NCI-H345 treated with DMSO at 0.1 percent for 48 hours (cell line): Measurements from ENCODE around the gene CNTNAP2.

Source experiments
- DNase-seq: peaks from one replicate; lab custom pipeline; 2025; ENCODE audit not compliant: unreplicated experiment; lab: John Stamatoyannopoulos, UW

Gene CNTNAP2

DNA sequence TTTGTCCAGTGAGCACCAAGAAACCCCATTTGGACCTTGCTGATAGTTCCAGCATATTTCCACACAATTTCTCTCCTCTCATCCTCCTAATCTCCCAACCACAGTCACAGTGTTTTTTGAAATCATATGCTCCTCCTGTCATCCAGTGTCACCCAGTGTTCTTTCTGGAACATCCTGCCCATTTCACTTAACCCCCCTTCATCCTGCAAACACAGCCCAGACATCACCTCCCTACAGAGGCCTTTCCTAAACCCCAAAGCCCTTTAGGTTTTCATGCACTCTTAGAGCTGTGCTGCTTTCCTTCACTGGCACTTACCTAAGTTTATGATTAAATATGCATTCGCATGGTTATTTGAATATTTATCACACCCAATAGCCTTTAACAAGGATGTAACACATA lies 1316.0 kb downstream of the CNTNAP2 start:
- DNase-seq = no peak

DNA sequence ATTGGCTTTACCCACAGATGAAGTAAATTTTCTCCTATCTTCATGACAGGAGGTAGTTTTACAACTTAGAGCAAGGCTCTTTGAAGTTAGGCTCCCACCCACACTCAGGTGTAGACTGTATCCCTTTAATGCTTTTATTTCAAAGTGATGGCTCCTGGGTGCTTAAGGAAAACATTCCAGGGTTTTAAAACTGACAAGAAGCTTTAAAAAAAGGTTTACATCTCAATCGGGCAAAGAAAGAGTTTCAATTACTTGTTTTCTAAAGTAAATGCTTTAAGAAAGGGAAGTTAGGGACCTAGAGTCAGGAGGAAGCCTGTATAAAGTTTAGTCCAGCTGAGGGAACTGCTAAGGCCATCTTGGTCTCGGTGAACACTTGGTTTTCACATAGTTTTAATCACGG lies 1320.1 kb downstream of the CNTNAP2 start:
- DNase-seq = no peak

- no peak for DNase-seq
Observed at GRCh38 chr7:147438216-147438615, 1321.6 kb downstream of the CNTNAP2 start.

DNA sequence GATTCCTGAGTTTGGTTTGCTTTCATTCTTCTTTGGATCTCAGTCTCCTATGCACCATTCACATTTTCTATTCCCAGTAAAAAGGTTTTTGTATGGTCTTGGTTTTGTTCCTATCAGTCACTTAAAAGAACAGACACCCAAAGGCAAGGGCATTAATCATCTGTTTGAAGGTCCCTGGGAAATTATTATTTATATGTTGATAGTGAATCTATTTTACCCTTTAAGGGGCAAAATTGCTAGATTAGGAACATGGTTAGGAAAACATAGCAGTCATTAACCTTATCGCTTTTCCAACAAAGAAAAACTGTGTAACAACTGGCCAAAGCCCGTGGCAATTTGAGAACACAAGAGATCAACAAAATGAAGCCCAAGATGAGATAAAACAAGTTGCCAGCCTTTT lies 1327.3 kb downstream of the CNTNAP2 start:
- DNase-seq = no peak

- DNase-seq = no peak
Observed at GRCh38 chr7:147452816-147453215, 1336.2 kb downstream of the CNTNAP2 start.

DNA sequence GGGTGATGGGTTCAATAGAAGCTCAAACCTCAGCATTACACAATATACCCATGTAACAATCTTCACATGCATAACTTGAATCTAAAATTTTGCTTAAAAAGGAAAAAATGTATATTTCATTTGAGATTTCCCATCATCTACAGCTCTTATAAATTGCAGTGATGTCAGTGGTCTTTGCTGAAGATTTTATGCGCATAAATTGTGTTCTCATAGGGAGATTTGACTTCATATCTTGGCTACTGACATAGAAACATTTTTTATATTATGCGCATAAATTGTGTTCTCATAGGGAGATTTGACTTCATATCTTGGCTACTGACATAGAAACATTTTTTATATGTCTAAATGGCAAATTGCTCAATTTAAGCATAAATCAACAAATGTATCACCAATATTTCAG lies 1348.6 kb downstream of the CNTNAP2 start:
- no peak for DNase-seq

GRCh38 chr7:147472556-147472955 lies 1356.0 kb downstream of the CNTNAP2 start:
- DNase-seq = no peak

- DNase-seq = no peak
Observed at GRCh38 chr7:147474862-147475261, 1358.3 kb downstream of the CNTNAP2 start.

DNA sequence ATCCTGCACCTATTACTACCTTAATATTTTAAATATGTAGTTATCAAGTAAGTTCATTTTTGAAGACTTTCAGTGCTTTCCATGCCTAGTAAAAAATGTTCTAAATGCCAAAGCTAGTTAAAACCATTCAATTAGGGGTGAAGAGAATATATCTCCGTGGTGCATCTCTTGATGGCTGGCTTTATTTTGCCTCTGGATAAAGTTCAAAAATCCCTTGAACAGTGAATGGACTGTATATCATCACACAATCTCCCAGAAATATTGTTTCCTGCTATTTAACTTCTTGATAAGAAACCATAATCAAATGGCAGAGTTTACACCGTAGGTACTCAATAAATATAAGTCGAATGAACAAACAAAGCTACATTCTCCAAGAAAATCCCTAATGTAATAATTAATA lies 1360.9 kb downstream of the CNTNAP2 start:
- DNase-seq = no peak

DNA sequence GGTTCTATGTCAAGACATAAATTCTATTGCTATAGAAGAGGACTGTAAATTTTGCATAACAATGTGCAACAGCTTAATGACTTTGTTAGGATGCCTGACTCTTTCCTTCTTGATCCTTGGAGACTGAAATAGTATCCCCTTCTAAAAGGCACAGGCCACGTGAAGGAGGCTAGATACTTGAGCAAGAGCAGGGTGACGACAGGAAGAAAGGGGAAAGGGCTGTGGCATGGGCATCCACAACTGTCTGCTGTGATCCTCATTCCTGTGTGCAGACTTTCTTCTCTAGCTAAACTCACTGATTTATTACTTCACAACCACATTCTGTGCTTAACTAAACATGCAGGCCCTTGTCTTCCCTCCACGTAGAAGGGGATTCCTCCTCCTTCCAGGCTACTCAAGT lies 1362.2 kb downstream of the CNTNAP2 start:
- DNase-seq = no peak

- no peak for DNase-seq
Observed at GRCh38 chr7:147483634-147484292, 1367.2 kb downstream of the CNTNAP2 start.

DNA sequence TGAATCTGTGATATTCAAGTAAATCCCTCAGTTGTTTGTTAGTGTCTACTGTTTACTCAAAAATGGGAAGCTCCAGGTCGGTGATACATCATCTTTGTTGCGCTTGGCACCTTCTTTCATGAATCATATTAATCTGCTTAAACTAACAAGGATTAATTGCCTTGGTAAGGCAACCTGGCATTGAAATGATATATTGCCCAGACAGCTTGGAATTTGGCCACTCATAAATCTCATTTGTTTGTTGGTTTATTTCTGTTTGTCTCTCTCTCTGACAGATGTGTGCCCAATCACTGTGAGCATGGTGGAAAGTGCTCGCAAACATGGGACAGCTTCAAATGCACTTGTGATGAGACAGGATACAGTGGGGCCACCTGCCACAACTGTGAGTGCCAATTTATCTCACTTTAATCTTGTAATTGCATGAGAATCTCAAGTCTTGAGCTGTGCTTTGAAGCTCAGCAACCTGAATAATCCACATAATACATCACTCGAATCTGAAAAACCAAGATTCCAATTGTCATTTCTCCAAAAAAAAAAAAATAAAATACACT lies 1369.1 kb downstream of the CNTNAP2 start:
- DNase-seq = no peak

GRCh38 chr7:147492606-147493005 lies 1376.0 kb downstream of the CNTNAP2 start:
- no peak for DNase-seq

DNA sequence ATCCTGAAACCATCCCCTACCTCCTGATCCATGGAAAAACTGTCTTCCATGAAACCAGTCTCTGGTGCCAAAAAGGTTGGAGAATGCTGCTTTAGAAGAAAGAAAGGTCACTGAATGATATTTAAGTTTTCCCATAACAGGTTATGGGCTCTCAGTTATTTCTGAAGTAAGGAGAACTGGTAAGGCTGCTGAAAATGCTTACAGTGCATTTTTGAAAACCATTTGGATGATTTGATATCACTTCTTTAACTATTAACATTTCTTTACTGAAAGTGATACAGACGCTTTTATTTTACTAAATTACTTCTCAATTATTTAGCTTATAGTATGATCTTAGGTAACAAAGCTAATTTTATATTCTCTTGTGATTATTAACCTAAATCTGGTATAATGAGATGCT lies 1379.6 kb downstream of the CNTNAP2 start:
- no peak for DNase-seq

DNA sequence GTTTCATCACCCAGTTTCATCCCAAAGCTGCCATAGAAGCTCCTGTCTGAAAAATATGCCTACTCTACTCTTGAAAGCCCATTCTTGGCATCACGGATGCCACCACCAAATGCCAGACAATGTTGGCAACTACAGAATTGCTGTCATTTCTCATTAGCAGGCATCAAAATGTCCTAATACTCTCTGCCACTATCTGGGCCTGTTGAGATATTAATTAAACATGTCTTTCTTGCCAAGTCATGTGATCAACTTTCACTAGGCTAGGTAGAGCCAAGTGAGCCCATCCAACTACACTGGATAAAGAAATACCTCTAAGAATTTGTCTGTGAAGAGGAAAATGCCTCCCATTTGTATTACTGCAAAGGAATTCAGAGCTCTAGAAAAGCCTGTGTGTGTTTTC lies 1380.6 kb downstream of the CNTNAP2 start:
- DNase-seq = no peak

GRCh38 chr7:147498081-147498480 lies 1381.5 kb downstream of the CNTNAP2 start:
- DNase-seq = no peak

DNA sequence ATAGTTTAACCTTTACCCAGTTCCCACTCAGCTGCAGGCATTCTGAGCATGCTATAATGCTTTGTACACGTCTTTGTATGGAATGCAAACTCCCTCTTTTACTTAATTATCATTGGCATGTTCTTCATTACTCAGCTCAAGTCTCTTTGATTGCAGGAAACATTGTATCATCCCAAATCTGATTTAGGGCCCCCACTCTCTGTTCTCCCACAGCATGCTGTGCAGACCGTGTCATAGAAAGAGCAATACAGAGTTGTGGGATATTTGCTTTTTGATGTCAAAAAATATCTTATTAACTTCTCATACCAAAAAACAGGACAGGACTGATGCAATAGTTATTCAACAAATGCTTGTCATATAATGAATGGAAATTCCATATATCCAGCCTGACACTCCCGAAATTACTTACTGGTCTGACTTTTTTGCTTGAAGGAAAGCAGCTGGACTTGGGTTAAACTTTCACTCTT lies 1392.5 kb downstream of the CNTNAP2 start:
- no peak for DNase-seq

DNA sequence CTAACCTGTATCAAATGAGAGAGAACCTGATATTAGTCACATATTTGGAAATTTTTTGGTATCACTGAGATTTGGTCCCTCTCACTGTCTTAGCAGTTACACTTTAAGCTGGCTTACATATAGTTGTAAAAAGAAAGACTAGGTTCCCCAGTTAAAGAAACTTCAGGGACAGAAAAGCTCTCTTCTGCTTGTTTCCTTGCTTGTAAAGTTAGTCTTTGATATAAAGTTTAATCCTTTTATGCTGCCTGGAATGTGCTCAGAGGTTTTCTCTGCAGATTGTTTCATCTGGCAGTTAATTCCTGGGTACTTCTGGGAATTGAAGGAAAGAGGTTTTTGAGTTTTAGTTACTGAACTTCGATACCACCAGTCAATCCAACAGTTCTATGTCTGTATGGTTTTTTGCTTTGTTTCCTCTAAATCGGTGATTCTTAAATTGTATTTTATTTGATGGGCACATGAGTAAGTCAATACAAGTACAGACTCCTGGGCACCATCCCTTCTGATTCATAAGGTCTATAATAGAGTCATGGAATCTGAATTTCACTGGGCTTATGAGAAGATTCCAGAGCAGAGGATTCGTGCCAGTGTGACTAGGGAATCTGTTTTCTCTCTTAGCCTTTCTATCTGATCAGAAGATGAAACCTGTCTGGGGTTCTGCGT lies 1393.1 kb downstream of the CNTNAP2 start:
- DNase-seq = no peak

DNA sequence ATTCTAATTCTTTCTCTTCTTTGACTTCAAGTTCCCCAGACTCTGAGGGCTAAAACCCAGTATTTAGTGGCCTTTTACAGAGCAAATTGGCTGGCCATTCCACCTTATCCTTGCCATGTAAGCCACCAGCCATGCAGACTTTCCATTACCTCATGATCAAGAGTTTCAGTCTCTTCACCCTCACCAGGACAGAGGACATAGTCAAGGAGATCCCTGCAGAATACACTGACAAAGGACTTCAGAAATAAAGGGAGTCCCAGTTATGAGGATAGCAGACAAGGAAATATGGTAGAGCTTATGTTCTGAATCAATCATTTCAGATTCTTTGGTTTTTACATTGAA lies 1393.6 kb downstream of the CNTNAP2 start:
- no peak for DNase-seq

DNA sequence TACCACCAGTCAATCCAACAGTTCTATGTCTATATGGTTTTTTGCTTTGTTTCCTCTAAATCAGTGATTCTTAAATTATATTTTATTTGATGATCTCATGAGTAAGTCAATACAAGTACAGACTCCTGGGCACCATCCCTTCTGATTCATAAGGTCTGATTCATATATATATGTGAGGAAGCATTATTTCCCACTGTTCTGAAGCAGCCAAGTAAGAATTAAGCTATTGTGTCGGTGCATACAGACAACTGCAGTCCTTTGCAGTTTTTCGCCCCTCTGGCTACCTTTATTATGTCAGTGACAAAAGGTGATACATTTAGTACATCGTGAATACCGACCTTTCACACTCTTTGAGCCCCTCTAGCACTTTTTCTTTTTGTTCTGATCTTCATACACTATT lies 1394.3 kb downstream of the CNTNAP2 start:
- DNase-seq = no peak

DNA sequence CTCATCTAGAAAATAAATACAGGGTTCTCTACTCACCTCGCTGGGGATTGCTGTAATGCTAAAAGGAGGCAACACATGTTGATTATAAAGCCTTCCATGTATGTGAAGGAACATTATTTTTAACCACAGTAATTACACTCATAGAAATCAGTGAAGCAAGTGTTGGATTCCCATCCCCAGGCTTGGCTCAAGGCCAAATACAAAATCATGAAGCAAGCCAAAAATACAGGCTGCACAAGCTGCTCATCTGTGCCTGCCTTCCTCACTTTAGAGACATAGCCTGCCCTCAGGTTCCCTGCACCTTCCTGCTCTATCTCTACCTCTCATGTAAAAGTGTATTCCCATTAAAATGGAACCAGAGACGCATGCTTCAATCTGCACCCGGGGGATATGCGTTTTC lies 1396.8 kb downstream of the CNTNAP2 start:
- DNase-seq = no peak

DNA sequence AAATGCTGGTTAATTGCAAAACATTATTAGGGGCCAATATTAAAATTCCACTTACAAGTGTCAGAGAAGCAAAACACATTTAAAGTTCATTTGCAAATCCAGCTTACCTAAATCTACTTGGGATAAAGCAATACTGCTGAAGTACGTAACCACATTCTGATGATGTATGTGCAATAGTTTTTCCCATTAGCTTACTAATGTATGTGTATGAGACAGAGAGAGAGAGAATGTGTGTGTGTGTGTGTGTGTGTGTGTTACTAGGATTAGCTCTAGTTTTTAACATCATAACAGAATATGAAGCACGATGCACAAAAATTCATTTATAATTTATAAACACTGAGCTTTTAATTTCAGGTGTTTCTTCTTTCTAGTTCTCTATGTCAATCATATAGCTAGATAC lies 1399.8 kb downstream of the CNTNAP2 start:
- no peak for DNase-seq

GRCh38 chr7:147519062-147519461 lies 1402.5 kb downstream of the CNTNAP2 start:
- no peak for DNase-seq
